ENCODE data around the gene RAB36. TPM values are rescaled to one million over a fixed set of nuclear protein-coding genes. Genes with fewer than 3 reads are reported as not detected.

RAB36 gene, protein sequence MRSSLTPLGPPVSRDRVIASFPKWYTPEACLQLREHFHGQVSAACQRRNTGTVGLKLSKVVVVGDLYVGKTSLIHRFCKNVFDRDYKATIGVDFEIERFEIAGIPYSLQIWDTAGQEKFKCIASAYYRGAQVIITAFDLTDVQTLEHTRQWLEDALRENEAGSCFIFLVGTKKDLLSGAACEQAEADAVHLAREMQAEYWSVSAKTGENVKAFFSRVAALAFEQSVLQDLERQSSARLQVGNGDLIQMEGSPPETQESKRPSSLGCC
- total RNA-seq = 4.8 and 5.6 TPM in 2 replicates

DNA sequence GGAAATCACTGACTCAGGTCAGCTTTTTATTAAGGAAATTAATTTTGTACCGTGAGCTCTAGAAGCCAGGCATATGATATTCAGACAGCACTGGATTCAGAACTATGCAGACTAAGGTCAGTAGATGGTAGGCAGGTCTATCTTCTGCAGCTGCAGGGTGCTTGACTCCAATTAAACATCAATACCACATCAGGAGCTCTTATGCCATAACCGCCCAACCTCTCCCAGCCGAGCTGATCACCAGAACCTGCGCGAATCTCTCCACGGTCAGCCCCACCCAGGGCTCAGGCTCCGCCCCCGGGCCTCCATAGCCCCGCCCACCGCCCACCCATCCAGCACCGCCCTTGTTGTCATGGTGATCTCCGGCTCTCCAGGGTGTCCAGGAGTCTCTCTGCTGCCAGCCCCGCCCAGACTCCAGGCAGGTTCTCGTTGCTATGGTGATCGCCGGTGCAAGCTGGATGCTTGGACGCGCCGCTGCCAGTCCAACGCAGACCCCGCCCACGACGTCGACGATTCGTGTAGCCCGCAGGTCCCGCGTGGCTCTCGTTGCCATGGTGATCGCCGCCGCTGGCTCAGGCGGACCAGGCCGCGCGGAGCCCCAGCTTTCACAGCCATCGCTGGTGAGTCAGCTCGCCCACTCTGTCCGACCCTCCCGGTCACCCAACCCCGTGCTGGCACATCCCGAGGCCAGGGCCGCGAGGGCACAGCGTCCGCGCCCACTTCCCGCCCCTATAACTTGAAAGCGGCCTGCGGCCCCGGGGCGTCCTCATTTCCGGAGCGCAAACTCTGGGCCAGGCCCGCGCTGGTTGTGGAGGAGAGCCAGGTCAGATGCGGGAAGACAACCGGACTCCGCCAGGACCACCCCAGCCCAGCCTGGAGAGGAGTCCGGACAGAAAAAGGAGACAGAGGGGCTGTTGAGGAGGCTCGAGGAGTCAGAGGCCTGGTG, at the start of gene RAB36:
RAB36 (plus strand) TSS at position 546 of the 946 bp plus-strand sequence. CDS start 1,140 bp downstream, outside the sequence.

DNA sequence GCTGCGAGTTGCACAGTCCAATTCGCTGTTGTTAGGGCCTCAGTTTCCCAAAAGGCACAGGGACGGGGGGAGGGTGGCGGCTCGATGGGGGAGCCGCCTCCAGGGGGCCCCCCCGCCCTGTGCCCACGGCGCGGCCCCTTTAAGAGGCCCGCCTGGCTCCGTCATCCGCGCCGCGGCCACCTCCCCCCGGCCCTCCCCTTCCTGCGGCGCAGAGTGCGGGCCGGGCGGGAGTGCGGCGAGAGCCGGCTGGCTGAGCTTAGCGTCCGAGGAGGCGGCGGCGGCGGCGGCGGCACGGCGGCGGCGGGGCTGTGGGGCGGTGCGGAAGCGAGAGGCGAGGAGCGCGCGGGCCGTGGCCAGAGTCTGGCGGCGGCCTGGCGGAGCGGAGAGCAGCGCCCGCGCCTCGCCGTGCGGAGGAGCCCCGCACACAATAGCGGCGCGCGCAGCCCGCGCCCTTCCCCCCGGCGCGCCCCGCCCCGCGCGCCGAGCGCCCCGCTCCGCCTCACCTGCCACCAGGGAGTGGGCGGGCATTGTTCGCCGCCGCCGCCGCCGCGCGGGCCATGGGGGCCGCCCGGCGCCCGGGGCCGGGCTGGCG, 35.1 kb downstream of the RAB36 start, which contains the start of gene BCR:
BCR (plus strand) TSS at position 209 of the 592 bp plus-strand sequence. CDS start 452 bp downstream, outside the sequence.

Other genes with a start within 250 kb of the RAB36 start
- 11.6 and 11.8 TPM in 2 replicates for gene GNAZ, start 75.0 kb upstream of the RAB36 start, total RNA-seq
- gene RSPH14, start 3.5 kb upstream of the RAB36 start, total RNA-seq = 0.25 and 0.55 TPM in 2 replicates
- 47.4 and 59.5 TPM in 2 replicates for gene BCR, start 35.0 kb downstream of the RAB36 start, total RNA-seq